ENCODE results near the gene ZDHHC9. TPM values are rescaled to one million over a fixed set of nuclear protein-coding genes. Genes with fewer than 3 reads are reported as not detected.
A peak's percentile ranks its signal among the peaks of the same experiment; 100 is the strongest.

ZDHHC9 gene
- total RNA-seq, 1 donor from 2014 or later = 64.0 TPM

- no peak overlapping the region for H3K4me2 ChIP-seq (ENCODE audit: low read length)
- no peak overlapping the region for H2AFZ ChIP-seq (ENCODE audit: low read depth, low read length)
- Mint-ChIP-seq H3K36me3 (ENCODE audit: low read depth, unreplicated experiment) (no peaks in the 10 kb centered on the region), H3K27me3 (ENCODE audit: low read depth, unreplicated experiment) (peaks cover 7% of the 10 kb centered on the region), H3K27ac (ENCODE audit: unreplicated experiment) (no peak overlapping the region), H3K4me3 (ENCODE audit: unreplicated experiment) (peak overlapping the region; percentile 27), H3K4me1 (ENCODE audit: low read depth, unreplicated experiment) (no peaks in the 10 kb centered on the region), H3K9me3 (ENCODE audit: unreplicated experiment) (no peaks in the 10 kb centered on the region)
- H3K4me3 ChIP-seq (ENCODE audit: insufficient read depth, low read depth, low read length) = no peak overlapping the region
- no peaks in the 10 kb centered on the region for H4K20me1 ChIP-seq (ENCODE audit: insufficient read depth, low read length)
- DNase-seq (ENCODE audit: low read depth) = peak; percentile 29
- H3K9ac ChIP-seq (ENCODE audit: low read length) = no peak overlapping the region
- H3K9me3 ChIP-seq (ENCODE audit: insufficient read depth, low read depth, low read length) = no peaks in the 10 kb centered on the region
- H3K27me3 ChIP-seq (ENCODE audit: insufficient read depth, low read length) = no peaks in the 10 kb centered on the region
- no peak overlapping the region for H3K27ac ChIP-seq (ENCODE audit: low read depth, low read length)
- TF ChIP-seq, protein P1, sequence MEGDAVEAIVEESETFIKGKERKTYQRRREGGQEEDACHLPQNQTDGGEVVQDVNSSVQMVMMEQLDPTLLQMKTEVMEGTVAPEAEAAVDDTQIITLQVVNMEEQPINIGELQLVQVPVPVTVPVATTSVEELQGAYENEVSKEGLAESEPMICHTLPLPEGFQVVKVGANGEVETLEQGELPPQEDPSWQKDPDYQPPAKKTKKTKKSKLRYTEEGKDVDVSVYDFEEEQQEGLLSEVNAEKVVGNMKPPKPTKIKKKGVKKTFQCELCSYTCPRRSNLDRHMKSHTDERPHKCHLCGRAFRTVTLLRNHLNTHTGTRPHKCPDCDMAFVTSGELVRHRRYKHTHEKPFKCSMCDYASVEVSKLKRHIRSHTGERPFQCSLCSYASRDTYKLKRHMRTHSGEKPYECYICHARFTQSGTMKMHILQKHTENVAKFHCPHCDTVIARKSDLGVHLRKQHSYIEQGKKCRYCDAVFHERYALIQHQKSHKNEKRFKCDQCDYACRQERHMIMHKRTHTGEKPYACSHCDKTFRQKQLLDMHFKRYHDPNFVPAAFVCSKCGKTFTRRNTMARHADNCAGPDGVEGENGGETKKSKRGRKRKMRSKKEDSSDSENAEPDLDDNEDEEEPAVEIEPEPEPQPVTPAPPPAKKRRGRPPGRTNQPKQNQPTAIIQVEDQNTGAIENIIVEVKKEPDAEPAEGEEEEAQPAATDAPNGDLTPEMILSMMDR (IDR thresholded peaks at IDR 0.05; ENCODE audit: insufficient read depth, low read depth, low read length) = no peak
- no peak for TF ChIP-seq EZH2 (IDR thresholded peaks at IDR 0.05; ENCODE audit: insufficient read depth, low read length)
- no peaks in the 10 kb centered on the region for H3K36me3 ChIP-seq (ENCODE audit: insufficient read depth, low read length)
- FAIRE-seq = no peak
- H3K4me1 ChIP-seq (ENCODE audit: insufficient read depth, low read length) = no peaks in the 10 kb centered on the region
- no peaks in the 10 kb centered on the region for H3K79me2 ChIP-seq (ENCODE audit: insufficient read depth, low read length)
Observed at GRCh38 chrX:129768586-129769466, 74.9 kb downstream of the ZDHHC9 start.

DNA sequence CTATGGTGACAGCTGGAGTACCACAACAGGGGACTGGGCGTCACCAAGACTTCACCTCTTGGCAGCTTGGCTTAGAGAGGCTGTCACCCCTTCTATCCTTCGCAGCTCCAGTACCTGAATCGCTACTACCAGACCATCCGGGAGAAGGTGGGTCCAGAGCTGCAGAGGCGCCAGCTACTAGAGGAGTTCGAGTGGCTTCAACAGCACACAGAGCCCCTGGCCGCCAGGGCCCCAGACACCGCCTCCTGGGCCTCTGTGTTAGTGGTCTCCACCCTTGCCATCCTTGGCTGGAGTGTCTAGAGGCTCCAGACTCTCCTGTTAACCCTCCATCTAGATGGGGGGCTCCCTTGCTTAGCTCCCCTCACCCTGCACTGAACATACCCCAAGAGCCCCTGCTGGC, 75.5 kb downstream of the ZDHHC9 start:
- FAIRE-seq (no peak), DNase-seq (ENCODE audit: low read depth) (no peak)
- Histone ChIP-seq H3K27ac (ENCODE audit: low read depth, low read length) (no peak overlapping the region), H3K4me2 (ENCODE audit: low read length) (no peak overlapping the region), H3K79me2 (ENCODE audit: insufficient read depth, low read length) (no peaks in the 10 kb centered on the region), H3K4me1 (ENCODE audit: insufficient read depth, low read length) (no peaks in the 10 kb centered on the region), H3K27me3 (ENCODE audit: insufficient read depth, low read length) (no peaks in the 10 kb centered on the region), H2AFZ (ENCODE audit: low read depth, low read length) (no peak overlapping the region), H3K4me3 (ENCODE audit: insufficient read depth, low read depth, low read length) (no peak overlapping the region), H4K20me1 (ENCODE audit: insufficient read depth, low read length) (no peaks in the 10 kb centered on the region), H3K9me3 (ENCODE audit: insufficient read depth, low read depth, low read length) (no peaks in the 10 kb centered on the region), H3K9ac (ENCODE audit: low read length) (no peak overlapping the region), H3K36me3 (ENCODE audit: insufficient read depth, low read length) (no peaks in the 10 kb centered on the region)
- Mint-ChIP-seq H3K27me3 (ENCODE audit: low read depth, unreplicated experiment) (peaks cover 7% of the 10 kb centered on the region), H3K4me3 (ENCODE audit: unreplicated experiment) (no peak overlapping the region), H3K4me1 (ENCODE audit: low read depth, unreplicated experiment) (no peaks in the 10 kb centered on the region), H3K27ac (ENCODE audit: unreplicated experiment) (no peak overlapping the region), H3K9me3 (ENCODE audit: unreplicated experiment) (no peaks in the 10 kb centered on the region), H3K36me3 (ENCODE audit: low read depth, unreplicated experiment) (no peaks in the 10 kb centered on the region)
- TF ChIP-seq, protein P1 (IDR thresholded peaks at IDR 0.05; ENCODE audit: insufficient read depth, low read depth, low read length) = no peak
- TF ChIP-seq EZH2 (IDR thresholded peaks at IDR 0.05; ENCODE audit: insufficient read depth, low read length) = no peak

GRCh38 chrX:129763666-129764065, 80.0 kb downstream of the ZDHHC9 start:
- FAIRE-seq = peak; percentile 70
- no peaks in the 10 kb centered on the region for H3K27me3 ChIP-seq (ENCODE audit: insufficient read depth, low read length)
- H3K79me2 ChIP-seq (ENCODE audit: insufficient read depth, low read length) = no peaks in the 10 kb centered on the region
- H3K36me3 ChIP-seq (ENCODE audit: insufficient read depth, low read length) = no peaks in the 10 kb centered on the region
- no peak overlapping the region for H3K4me3 ChIP-seq (ENCODE audit: insufficient read depth, low read depth, low read length)
- H3K9me3 ChIP-seq (ENCODE audit: insufficient read depth, low read depth, low read length) = no peaks in the 10 kb centered on the region
- no peak overlapping the region for H3K27ac Mint-ChIP-seq (ENCODE audit: unreplicated experiment)
- H4K20me1 ChIP-seq (ENCODE audit: insufficient read depth, low read length) = no peaks in the 10 kb centered on the region
- H3K4me2 ChIP-seq (ENCODE audit: low read length) = no peak overlapping the region
- no peak overlapping the region for H3K27ac ChIP-seq (ENCODE audit: low read depth, low read length)
- H3K4me1 ChIP-seq (ENCODE audit: insufficient read depth, low read length) = peaks cover 10% of the 10 kb centered on the region
- H3K27me3 Mint-ChIP-seq (ENCODE audit: low read depth, unreplicated experiment) = peaks cover 7% of the 10 kb centered on the region
- H2AFZ ChIP-seq (ENCODE audit: low read depth, low read length) = no peak overlapping the region
- H3K4me1 Mint-ChIP-seq (ENCODE audit: low read depth, unreplicated experiment) = no peaks in the 10 kb centered on the region
- TF ChIP-seq, protein P1 (IDR thresholded peaks at IDR 0.05; ENCODE audit: insufficient read depth, low read depth, low read length) = no peak
- no peak for TF ChIP-seq EZH2 (IDR thresholded peaks at IDR 0.05; ENCODE audit: insufficient read depth, low read length)
- H3K4me3 Mint-ChIP-seq (ENCODE audit: unreplicated experiment) = no peak overlapping the region
- DNase-seq (ENCODE audit: low read depth) = no peak
- H3K9me3 Mint-ChIP-seq (ENCODE audit: unreplicated experiment) = no peaks in the 10 kb centered on the region
- no peak overlapping the region for H3K9ac ChIP-seq (ENCODE audit: low read length)
- H3K36me3 Mint-ChIP-seq (ENCODE audit: low read depth, unreplicated experiment) = no peaks in the 10 kb centered on the region

Measured in astrocyte (in vitro differentiated cells and primary cell).